Vagina (tissue), 2 donors: ENCODE measurements around the gene ULK4. TPM values are rescaled to one million over a fixed set of nuclear protein-coding genes. Genes with fewer than 3 reads are reported as not detected.

Experiments used
- DNase-seq, 2 donors: peaks; one replicate each; pipeline ENCODE4 v3.0.0-alpha.2; 2017; ENCODE audit errors: extremely low spot score in 2 of 2
- H3K27ac ChIP-seq: fragments of 200-600 bp; sonication (generic); one replicate; pipeline ENCODE4 v1.5.1; 2019
- H3K27me3 ChIP-seq: fragments of 200-600 bp; sonication (generic); one replicate; pipeline ENCODE4 v1.5.1; 2019
- H3K36me3 ChIP-seq, 2 donors: fragments of 200-600 bp; sonication (generic); one replicate each; pipeline ENCODE4 v1.5.1; 2017 to 2019
- H3K4me1 ChIP-seq: fragments of 200-600 bp; sonication (generic); one replicate; pipeline ENCODE4 v1.5.1; 2019
- H3K4me3 ChIP-seq, 2 donors: fragments of 200-600 bp; sonication (generic); 1 replicate in 1 of 2; 2 replicates in 1 of 2; pipeline ENCODE4 v1.5.1; 2016 to 2019
- H3K9me3 ChIP-seq: fragments of 200-600 bp; sonication (generic); one replicate; pipeline ENCODE4 v1.5.1; 2019
- POLR2A ChIP-seq, 2 donors: fragments of 450-650 bp; IDR thresholded peaks; one replicate each; pipeline ENCODE4 v1.6.1; 2017; ENCODE audit warnings: antibody characterized with exemption in 2 of 2, mild to moderate bottlenecking in 2 of 2, moderate library complexity in 2 of 2
- POLR2AphosphoS5 ChIP-seq, 2 donors: sonication (generic); formaldehyde crosslinking; IDR thresholded peaks; one replicate each; pipeline ENCODE4 v1.9.0; 2017; ENCODE audit warnings: antibody characterized with exemption in 2 of 2, mild to moderate bottlenecking in 2 of 2, low read depth in 1 of 2; ENCODE audit not compliant: insufficient read depth in 1 of 2
- intact Hi-C: fragments of 100-400 bp; cut with DNase I; formaldehyde crosslinking; loops from one replicate; pipeline ENCODE4 v1.15.1; 2023
- total RNA-seq: library from RNA; depleted of rRNA; stranded (reverse); fragments of >200 nt; gene quantifications from one replicate; pipeline ENCODE4 v1.2.3, GENCODE V29; 2016
- TF ChIP-seq, protein P1 (sequence below), 3 experiments: fragments of 450-650 bp in 2 of 3; fragments of 200-600 bp in 1 of 3; sonication (generic) in 1 of 3; IDR thresholded peaks; one replicate each; pipeline ENCODE4 v1.5.1; 2017 to 2019; ENCODE audit warnings: antibody characterized with exemption in 3 of 3, mild to moderate bottlenecking in 2 of 3, moderate library complexity in 2 of 3

ULK4 gene
- total RNA-seq, 1 donor from 2014 or later = 24.1 TPM

DNA sequence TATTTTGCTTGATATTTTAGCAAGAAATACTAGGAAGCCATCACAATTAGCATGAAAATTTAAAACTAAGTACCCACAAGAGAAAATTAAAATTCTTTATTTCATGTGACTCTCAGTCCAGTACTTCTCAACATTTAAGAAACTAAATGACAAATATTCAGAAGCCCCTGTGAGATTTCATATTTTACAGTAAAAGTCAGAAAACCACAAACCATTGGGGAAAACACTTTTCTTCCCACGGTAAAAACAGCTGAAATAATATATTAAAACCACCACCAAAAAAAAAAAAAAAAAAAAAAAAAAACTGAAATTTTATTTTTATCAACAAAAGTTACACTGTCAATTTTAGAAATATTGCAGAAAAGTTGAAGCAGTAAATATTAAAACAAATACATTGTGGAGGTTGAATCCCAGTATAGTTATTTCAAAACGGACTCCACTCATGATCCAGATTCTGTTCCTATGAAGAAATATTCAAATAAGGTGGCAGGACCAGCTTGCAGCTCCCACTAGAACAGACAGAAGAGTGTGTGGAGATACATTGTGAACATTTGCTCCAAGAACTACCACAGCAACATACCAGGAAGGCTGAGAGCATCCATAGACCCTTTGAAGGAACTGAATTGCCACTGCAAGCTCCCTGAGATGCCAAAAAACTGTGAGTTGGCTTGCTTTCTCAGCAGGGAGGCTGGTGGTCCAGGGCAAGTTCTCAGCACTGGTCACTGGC, 454.4 kb downstream of the ULK4 start:
- no peaks in the 10 kb centered on the region for H3K36me3 ChIP-seq
- no peaks in the 10 kb centered on the region for H3K27me3 ChIP-seq
- intact Hi-C loops = no loop called here
- no peak for TF ChIP-seq POLR2AphosphoS5 (IDR thresholded peaks at IDR 0.05; ENCODE audit: insufficient read depth in 1 of 2, low read depth in 1 of 2)
- no peak for TF ChIP-seq POLR2A (IDR thresholded peaks at IDR 0.05)
- TF ChIP-seq, protein P1, sequence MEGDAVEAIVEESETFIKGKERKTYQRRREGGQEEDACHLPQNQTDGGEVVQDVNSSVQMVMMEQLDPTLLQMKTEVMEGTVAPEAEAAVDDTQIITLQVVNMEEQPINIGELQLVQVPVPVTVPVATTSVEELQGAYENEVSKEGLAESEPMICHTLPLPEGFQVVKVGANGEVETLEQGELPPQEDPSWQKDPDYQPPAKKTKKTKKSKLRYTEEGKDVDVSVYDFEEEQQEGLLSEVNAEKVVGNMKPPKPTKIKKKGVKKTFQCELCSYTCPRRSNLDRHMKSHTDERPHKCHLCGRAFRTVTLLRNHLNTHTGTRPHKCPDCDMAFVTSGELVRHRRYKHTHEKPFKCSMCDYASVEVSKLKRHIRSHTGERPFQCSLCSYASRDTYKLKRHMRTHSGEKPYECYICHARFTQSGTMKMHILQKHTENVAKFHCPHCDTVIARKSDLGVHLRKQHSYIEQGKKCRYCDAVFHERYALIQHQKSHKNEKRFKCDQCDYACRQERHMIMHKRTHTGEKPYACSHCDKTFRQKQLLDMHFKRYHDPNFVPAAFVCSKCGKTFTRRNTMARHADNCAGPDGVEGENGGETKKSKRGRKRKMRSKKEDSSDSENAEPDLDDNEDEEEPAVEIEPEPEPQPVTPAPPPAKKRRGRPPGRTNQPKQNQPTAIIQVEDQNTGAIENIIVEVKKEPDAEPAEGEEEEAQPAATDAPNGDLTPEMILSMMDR (IDR thresholded peaks at IDR 0.05) = no peak
- no peak overlapping the region for H3K4me3 ChIP-seq
- no peaks in the 10 kb centered on the region for H3K9me3 ChIP-seq
- no peak overlapping the region for H3K27ac ChIP-seq
- H3K4me1 ChIP-seq = no peaks in the 10 kb centered on the region
- DNase-seq = no peak

DNA sequence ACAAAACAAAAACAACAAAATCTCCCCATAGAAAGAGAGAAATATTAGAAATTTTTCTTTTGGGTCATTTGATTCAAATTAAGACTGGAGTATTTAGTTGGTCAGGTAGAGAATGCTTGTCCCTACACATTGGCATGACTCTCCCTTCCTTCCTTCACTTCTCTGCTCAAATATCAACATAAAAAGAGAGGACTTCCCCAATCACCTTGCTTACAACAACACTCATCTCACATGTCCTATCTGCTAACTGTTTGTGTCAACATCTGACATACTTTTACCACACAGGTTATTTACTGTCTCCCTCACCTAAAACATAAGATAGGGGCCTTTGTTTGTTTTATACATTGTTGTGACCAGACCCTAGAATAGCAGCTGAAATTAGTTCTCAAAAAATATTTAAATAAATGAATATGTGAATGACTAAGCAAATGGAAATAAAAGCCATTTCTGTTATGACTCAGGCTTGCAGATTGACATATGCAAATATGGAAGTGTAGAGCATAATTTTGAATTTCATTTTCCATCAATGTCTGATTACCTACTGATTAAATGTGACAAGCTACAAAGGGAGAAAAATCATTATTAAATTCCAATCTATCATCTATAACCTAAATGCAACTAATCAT, 457.8 kb downstream of the ULK4 start:
- Histone ChIP-seq H3K27me3 (no peaks in the 10 kb centered on the region), H3K27ac (no peak overlapping the region), H3K4me1 (no peaks in the 10 kb centered on the region), H3K9me3 (no peaks in the 10 kb centered on the region), H3K36me3 (no peaks in the 10 kb centered on the region), H3K4me3 (no peak overlapping the region)
- intact Hi-C loops = no loop called here
- TF ChIP-seq POLR2A (IDR thresholded peaks at IDR 0.05) (no peak), POLR2AphosphoS5 (IDR thresholded peaks at IDR 0.05; ENCODE audit: insufficient read depth in 1 of 2, low read depth in 1 of 2) (no peak)
- no peak for DNase-seq

DNA sequence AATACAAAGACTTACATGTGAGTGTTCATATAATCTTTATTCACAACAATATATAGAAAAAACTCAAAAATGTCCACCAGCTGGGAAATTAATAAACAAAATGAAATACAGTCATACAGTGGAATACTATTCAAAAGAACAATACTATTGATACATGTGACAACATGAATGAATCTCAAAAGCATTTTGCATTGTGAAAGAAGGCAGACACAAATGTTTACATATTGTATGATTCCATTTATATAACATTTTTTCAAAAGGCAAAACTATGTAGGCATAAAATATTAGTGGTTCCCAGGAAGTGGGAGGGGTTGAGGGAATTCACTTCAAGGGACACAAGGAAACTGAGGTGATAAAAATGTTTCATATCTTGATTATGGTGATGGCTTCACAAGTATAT, 459.4 kb downstream of the ULK4 start:
- no peak for TF ChIP-seq POLR2A (IDR thresholded peaks at IDR 0.05)
- DNase-seq = no peak
- Histone ChIP-seq H3K4me1 (no peaks in the 10 kb centered on the region), H3K27ac (no peak overlapping the region), H3K36me3 (no peaks in the 10 kb centered on the region), H3K4me3 (no peak overlapping the region), H3K27me3 (no peaks in the 10 kb centered on the region), H3K9me3 (no peaks in the 10 kb centered on the region)
- intact Hi-C loops = no loop called here

DNA sequence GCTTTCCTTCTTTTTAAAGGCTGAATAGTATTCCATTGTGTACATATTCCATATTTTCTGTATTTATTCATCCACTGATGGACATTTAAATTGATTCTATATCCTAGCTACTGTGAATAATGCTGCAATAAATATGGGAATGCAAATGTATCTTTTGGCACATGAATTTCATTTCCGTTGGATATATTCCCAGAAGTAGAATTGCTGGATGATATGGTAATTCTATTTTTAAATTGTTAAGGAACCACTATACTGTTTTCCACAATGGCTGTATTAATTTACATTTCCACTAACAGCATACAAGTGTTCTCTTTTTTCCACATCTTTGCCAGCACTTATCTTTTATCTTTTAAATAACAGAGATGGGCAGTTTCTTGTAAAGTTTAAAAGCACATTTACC, 459.9 kb downstream of the ULK4 start:
- intact Hi-C loops = no loop called here
- Histone ChIP-seq H3K4me1 (no peaks in the 10 kb centered on the region), H3K9me3 (no peaks in the 10 kb centered on the region), H3K4me3 (no peak overlapping the region), H3K27me3 (no peaks in the 10 kb centered on the region), H3K27ac (no peak overlapping the region), H3K36me3 (no peaks in the 10 kb centered on the region)
- no peak for TF ChIP-seq POLR2AphosphoS5 (IDR thresholded peaks at IDR 0.05; ENCODE audit: insufficient read depth in 1 of 2, low read depth in 1 of 2)
- TF ChIP-seq POLR2A (IDR thresholded peaks at IDR 0.05) = no peak
- TF ChIP-seq, protein P1 (IDR thresholded peaks at IDR 0.05) = no peak
- DNase-seq = no peak

DNA sequence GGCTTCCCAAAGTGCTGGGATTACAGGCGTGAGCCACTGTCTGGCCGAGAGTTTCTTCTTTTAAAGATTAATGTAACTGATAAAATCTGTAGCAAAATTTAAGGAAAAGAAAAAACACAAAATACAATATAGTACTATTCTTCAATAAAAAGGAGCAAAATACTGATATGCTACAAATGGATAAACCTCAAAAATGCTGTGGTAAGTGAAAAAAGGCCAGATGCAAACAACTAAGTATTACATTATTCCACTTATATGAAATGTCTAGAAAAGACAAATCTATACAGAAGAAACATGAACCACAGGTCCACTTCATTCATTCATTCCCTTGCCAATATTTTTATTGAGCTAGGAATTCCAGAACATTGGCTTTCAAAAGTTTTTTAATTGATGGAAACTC, 463.1 kb downstream of the ULK4 start:
- no peak overlapping the region for H3K4me3 ChIP-seq
- TF ChIP-seq, protein P1 (IDR thresholded peaks at IDR 0.05) = no peak
- no peak for TF ChIP-seq POLR2A (IDR thresholded peaks at IDR 0.05)
- TF ChIP-seq POLR2AphosphoS5 (IDR thresholded peaks at IDR 0.05; ENCODE audit: insufficient read depth in 1 of 2, low read depth in 1 of 2) = no peak
- intact Hi-C loops = no loop called here
- no peaks in the 10 kb centered on the region for H3K4me1 ChIP-seq
- no peaks in the 10 kb centered on the region for H3K36me3 ChIP-seq
- H3K27ac ChIP-seq = no peak overlapping the region
- H3K27me3 ChIP-seq = no peaks in the 10 kb centered on the region
- H3K9me3 ChIP-seq = no peaks in the 10 kb centered on the region
- DNase-seq = no peak

DNA sequence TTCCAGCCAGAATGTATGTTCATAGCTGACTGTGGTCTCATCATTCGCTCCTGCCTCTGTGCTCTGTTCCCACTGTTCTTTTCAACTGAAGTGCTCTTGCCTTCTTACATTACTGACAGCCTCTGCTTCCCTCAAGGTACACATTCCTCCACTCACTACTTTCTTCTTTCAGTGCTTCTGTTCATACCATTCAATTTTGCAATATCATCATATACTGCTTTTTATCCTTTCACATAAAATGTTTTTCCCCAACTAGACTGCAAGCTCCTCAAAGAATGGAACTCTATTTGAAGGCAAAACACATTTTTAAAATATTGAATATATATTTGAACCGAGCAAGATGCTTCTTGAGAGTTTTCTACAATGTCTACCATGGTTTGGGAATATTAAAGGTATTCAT, 471.5 kb downstream of the ULK4 start:
- no peak overlapping the region for H3K27ac ChIP-seq
- intact Hi-C loops = no loop called here

More for the DNA sequence above, 471.5 kb downstream of the ULK4 start:
- no peaks in the 10 kb centered on the region for H3K27me3 ChIP-seq
- H3K36me3 ChIP-seq = no peaks in the 10 kb centered on the region
- TF ChIP-seq, protein P1 (IDR thresholded peaks at IDR 0.05) = no peak
- TF ChIP-seq POLR2AphosphoS5 (IDR thresholded peaks at IDR 0.05; ENCODE audit: insufficient read depth in 1 of 2, low read depth in 1 of 2) = no peak
- H3K9me3 ChIP-seq = no peaks in the 10 kb centered on the region
- H3K4me1 ChIP-seq = no peaks in the 10 kb centered on the region
- H3K4me3 ChIP-seq = no peak overlapping the region
- DNase-seq = no peak
